Endothelial cell (in vitro differentiated cells): ENCODE data around the gene GLRX5. TPM values are rescaled to one million over a fixed set of nuclear protein-coding genes. Genes with fewer than 3 reads are reported as not detected.
A peak's percentile ranks its signal among the peaks of the same experiment; 100 is the strongest.

Experiments
- DNase-seq: peaks from one replicate; pipeline ENCODE4 v3.0.0; 2021; ENCODE audit warnings: low spot score
- H3K27ac Mint-ChIP-seq: one replicate; pipeline ENCODE4 v1.8.0; 2021; ENCODE audit warnings: mixed read lengths, inconsistent platforms; ENCODE audit not compliant: unreplicated experiment
- H3K27me3 Mint-ChIP-seq: one replicate; pipeline ENCODE4 v1.8.0; 2021; ENCODE audit warnings: mild to moderate bottlenecking, moderate library complexity, mixed read lengths, inconsistent platforms; ENCODE audit not compliant: unreplicated experiment
- H3K36me3 Mint-ChIP-seq: one replicate; pipeline ENCODE4 v1.8.0; 2021; ENCODE audit warnings: mild to moderate bottlenecking, low read depth, mixed read lengths, inconsistent platforms; ENCODE audit not compliant: unreplicated experiment
- H3K4me1 Mint-ChIP-seq: one replicate; pipeline ENCODE4 v1.8.0; 2021; ENCODE audit warnings: mild to moderate bottlenecking, mixed read lengths, inconsistent platforms; ENCODE audit not compliant: unreplicated experiment
- H3K4me3 Mint-ChIP-seq: one replicate; pipeline ENCODE4 v1.8.0; 2021; ENCODE audit warnings: mild to moderate bottlenecking, mixed read lengths, inconsistent platforms; ENCODE audit not compliant: unreplicated experiment
- H3K9me3 Mint-ChIP-seq: one replicate; pipeline ENCODE4 v1.8.0; 2021; ENCODE audit warnings: mixed read lengths, inconsistent platforms; ENCODE audit not compliant: unreplicated experiment
- CTCF ChIP-seq: fragments of 200-600 bp; sonication (generic); IDR thresholded peaks from one replicate; pipeline ENCODE4 v1.5.0; 2021; ENCODE audit warnings: antibody characterized with exemption; ENCODE audit not compliant: unreplicated experiment
- total RNA-seq: library from RNA; stranded (reverse); fragmentation: NEBNext Ultra II Directional; extraction: Animal tissue kit (Norgen Biotek cat#: 25700); gene quantifications from one replicate; pipeline ENCODE4 v1.2.1, GENCODE V29; 2021; ENCODE audit not compliant: unreplicated experiment

Gene GLRX5
- total RNA-seq, 1 donor from 2014 or later: 40.3 TPM

- no peaks in the 10 kb centered on the region for H3K4me1 Mint-ChIP-seq
- peak; percentile 96 for DNase-seq
- TF ChIP-seq CTCF: peak; percentile 97
Measured at GRCh38 chr14:95561001-95561412, 26.2 kb downstream of the GLRX5 start.

GRCh38 chr14:95562892-95563685, 28.2 kb downstream of the GLRX5 start:
- no peaks in the 10 kb centered on the region for H3K36me3 Mint-ChIP-seq
- TF ChIP-seq CTCF: no peak
- no peak for DNase-seq
- no peak overlapping the region for H3K4me3 Mint-ChIP-seq
- H3K27me3 Mint-ChIP-seq: peaks cover 8% of the 10 kb centered on the region
- H3K4me1 Mint-ChIP-seq: no peaks in the 10 kb centered on the region
- no peak overlapping the region for H3K27ac Mint-ChIP-seq
- no peaks in the 10 kb centered on the region for H3K9me3 Mint-ChIP-seq

More at GRCh38 chr14:95561001-95561412, 26.2 kb downstream of the GLRX5 start:
- H3K36me3 Mint-ChIP-seq: no peaks in the 10 kb centered on the region
- peaks cover 6% of the 10 kb centered on the region for H3K27me3 Mint-ChIP-seq
- no peak overlapping the region for H3K4me3 Mint-ChIP-seq
- no peak overlapping the region for H3K27ac Mint-ChIP-seq
- no peaks in the 10 kb centered on the region for H3K9me3 Mint-ChIP-seq

GRCh38 chr14:95564060-95564459, 29.2 kb downstream of the GLRX5 start:
- no peak for DNase-seq
- no peak overlapping the region for H3K27ac Mint-ChIP-seq
- no peaks in the 10 kb centered on the region for H3K9me3 Mint-ChIP-seq
- no peaks in the 10 kb centered on the region for H3K4me1 Mint-ChIP-seq
- H3K4me3 Mint-ChIP-seq: no peak overlapping the region
- no peaks in the 10 kb centered on the region for H3K36me3 Mint-ChIP-seq
- H3K27me3 Mint-ChIP-seq: peaks cover 8% of the 10 kb centered on the region
- no peak for TF ChIP-seq CTCF

GRCh38 chr14:95569440-95569839, 34.6 kb downstream of the GLRX5 start:
- H3K9me3 Mint-ChIP-seq: no peaks in the 10 kb centered on the region
- no peak overlapping the region for H3K27ac Mint-ChIP-seq
- DNase-seq: no peak
- H3K27me3 Mint-ChIP-seq: peaks cover 5% of the 10 kb centered on the region
- H3K4me3 Mint-ChIP-seq: no peak overlapping the region
- no peak for TF ChIP-seq CTCF
- no peaks in the 10 kb centered on the region for H3K4me1 Mint-ChIP-seq
- no peaks in the 10 kb centered on the region for H3K36me3 Mint-ChIP-seq

GRCh38 chr14:95573313-95573712, 38.5 kb downstream of the GLRX5 start:
- no peak for TF ChIP-seq CTCF
- no peak for DNase-seq
- Mint-ChIP-seq H3K4me1 (peaks cover 4% of the 10 kb centered on the region), H3K27me3 (no peaks in the 10 kb centered on the region), H3K27ac (no peak overlapping the region), H3K4me3 (no peak overlapping the region), H3K9me3 (no peaks in the 10 kb centered on the region), H3K36me3 (no peaks in the 10 kb centered on the region)
